CD4-positive, alpha-beta T cell treated with Interleukin-21 for 1 hour (primary cell): ENCODE results near the gene GMDS.

Source experiments
- DNase-seq: peaks from one replicate; pipeline ENCODE4 v3.0.0-alpha.2; 2020

The GMDS gene

DNA sequence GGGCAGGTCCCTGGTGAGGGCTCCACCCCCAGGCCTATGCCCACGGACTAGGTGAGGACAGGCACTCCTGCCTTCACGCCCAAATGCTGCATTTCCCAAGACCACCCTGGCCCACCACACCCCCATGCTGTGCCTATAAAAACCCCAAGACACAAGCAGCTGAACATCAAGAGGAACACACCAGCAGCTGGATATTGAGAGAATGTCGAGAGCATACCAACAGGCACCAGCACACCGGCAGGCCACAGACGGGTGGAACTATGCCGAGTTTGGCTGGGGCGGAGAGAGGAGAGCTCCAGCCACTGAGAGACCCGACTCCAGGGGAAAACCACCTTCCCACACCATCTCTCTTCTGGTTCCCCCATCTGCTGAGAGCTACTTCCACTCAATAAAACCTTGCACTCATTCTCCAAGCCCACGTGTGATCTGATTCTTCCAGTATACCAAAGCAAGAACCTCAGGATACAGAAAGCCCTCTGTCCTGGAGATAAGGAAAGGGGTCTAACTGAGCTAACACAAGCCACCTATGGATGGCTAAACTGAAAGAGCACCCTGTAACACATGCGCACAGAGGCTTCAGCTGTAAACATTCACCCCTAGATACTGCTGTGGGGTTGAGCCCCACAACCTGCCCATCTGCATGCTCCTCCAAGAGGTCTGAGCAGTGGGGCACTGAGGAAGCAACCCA, 319.5 kb downstream of the GMDS start:
- no peak for DNase-seq

DNA sequence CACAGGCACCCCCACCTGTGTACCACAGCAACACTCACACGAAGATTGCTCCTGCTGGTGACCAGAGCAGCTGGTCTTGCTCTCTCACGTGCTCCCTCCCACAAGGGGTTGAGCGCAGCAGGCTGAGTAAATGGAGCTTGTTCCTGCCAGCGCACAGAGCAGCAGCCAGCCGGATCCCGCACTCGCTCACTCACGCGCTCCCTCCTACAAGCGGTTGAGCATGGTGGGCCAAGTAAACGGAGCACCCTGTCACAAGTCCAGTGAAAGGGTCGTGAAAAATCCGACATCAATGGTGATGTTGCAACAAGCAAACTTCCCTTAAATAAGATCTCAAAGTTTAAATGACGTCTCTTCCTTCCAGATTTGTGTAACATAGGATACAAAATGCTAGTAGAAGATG, 322.0 kb downstream of the GMDS start:
- DNase-seq = no peak

DNA sequence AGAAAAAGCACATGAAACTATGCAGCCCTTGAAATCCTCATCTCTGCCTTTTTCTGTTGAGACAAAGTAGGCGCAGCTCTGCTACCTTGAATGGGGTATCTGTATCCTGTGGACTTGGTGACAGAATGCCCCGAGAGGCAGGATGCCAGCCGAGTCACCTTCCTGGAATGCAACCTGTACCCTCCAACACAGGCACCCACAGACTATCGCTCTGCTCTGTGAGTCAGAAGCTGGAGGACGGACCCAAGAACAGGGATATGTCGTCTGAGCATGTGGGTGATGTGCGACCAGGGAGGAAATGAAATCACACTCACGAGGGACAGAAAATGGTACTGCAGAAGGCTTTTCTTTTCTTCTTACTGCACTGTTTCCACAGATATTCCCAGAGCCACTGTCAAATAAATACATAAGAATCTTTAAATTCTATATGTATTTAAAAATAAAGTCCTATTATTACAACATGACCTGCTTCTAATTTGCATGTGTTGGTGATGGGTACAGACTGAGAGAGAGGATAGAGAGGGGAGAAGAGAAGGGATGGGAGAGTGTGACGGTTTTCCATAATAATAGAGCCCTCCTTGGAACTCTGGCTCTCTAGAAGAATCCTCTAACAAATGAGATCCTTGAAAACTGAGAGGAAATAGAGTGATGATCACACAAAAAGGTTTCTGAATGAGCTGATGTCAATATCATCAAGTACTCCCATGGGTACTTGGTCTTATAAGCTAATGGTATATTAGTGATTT, 327.6 kb downstream of the GMDS start:
- no peak for DNase-seq

DNA sequence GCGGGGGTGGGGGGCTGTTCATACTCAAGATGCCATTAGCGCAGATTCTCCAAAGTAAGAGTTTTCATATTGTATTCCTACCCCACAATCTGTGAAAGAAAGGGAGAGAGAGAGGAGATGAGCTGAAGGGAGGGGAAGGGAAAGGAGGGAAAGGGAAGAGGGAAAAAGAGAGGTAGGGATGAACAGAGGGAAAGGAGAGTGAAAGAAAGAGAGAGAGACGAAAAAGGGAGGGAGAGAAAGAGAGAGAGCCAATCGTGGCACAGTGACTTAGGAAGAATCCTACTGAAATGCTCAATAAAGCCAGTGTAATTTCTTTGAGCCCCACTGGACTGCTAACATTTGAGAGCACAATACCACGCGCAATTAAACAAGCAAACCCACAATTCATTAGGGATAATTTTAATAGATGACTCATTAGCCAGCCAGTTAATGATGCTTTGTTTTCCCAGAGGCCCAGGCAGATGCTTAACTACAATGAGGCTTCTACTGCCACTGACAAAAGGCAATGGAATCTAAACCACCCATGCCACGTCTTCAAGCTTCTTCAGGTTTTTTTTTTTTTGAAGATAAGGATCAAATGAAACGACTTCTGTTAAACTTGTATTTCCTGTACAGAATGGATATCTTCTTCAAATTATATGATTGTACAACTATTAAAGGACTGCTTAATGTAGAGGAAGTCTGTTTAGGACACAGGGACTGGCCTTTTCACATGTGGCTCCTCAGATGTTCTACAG, 328.9 kb downstream of the GMDS start:
- DNase-seq = no peak

DNA sequence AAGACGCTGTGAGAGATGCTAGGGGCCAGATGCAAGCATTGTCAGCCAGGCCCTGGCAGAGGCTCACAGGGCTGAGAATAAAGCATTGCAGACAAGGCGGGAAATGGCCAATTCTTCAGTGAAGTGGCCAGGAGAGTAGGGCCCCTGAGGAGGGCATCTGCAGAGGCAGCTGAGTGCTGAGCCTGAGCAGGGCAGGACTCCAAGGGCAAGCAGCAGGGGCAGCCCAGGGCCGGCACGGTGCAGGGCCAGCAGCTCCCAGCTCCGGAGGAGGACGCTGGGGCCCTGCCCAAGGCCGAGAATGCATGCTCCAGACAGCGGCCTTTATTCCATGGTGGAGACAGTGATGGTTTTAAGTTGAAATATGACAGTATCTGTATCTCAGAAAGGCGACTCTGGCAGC, 330.2 kb downstream of the GMDS start:
- DNase-seq = no peak

DNA sequence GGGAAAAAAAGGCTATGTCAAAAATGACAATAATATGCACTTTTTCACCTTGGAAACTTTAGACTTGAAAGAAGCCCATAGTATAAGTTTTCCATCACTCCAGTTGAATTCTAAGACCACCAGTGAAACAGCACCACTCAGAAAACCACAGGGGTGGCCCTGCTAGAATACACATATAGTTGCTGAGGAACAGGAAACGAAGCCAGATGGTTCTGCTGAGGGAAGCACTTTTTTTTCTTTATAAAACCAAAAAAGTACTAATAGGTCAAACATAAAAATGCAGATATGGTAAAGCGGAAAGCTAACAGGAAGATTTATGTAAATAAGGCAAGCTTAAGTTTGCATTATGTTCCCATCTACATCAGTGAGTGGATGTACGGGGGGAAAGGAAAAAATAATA, 331.8 kb downstream of the GMDS start:
- no peak for DNase-seq

DNA sequence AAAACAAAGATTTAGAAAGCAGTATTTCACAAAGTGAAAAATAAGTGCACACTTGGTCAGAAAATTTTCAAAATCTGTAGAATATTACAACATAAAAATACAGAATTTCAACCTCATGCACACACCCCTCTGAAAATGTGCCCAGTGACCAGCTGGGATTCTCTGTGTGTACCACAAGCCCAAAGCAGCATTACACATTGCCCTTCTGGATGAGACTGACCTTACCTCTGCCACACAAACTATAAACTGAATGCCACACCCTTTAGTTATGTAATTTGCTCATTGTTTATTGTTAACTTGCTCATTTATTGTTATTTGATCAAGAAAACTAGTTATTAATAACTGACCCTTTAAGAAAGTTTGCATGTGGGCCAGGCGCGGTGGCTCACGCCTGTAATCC, 332.7 kb downstream of the GMDS start:
- DNase-seq = no peak

DNA sequence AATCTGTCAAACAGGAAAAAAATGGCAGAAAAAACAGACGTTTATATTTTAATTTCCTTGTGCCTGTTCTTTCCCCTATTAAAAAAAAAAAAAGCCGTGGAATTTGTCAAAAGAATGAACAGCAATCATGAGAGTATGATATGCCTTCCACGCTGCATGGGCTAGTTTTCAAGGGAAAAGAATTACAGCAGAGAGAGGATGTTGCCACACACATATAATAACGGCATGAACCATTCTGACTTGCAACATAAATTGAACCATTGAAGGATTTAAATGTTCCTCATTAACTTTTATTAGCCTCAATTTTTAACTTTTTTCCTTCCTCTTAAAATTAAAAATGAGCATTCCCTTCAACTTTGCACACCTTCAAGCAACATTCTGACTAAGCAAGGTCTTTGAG, 333.9 kb downstream of the GMDS start:
- DNase-seq = no peak

DNA sequence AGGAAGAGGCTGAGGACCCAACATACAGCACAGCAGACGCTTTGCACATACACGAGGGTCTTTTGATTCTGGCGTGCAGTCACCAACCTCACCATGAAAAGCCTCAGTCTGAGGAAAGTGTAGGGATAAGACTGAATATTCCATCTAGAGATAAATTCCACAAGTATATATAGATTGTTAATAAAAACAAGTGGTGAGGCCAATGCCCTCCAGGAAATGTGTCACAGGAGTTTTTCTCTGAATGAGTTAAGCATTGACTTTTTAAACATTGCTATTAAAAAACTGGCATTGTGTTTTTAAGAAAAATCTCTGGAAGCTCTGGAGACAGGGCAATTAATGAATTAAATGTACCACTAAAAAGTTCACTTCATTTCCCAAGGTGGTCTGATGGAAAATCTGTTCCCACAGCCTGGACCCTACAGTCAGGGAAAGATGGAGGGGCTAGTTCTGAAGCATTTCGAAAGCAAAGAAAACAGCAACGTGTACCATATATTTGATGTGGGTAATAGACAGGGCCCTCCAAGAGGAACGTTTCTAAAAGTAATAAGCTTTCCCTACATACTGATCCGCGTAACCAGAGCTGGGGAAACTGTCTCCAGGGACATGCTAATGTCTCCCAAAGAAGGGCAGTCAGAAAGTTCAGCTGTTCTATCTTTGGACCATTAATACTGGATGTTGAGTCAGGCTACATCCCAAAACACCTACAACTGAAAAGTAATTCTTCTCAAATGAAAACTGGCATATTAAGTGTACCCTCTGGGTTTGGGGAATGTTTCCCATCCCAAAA, 334.6 kb downstream of the GMDS start:
- no peak for DNase-seq

DNA sequence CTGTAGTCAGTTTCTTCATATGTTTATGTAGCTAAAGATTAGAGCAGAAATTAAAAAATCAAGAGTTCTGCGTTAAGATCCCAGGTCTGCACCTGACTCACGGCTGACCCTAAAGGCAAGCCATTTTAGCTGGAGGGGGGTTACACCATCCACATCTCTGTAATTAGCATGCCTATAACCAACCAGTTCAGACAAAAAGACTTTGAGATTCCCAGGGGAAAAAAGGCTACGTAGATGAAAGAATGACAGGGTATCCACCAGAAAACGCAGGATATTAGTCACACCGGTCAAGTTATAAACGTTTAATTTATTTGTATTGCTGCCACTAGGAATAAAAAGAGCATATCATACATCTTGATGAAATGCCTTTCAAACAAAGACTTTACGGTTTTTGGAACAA, 336.6 kb downstream of the GMDS start:
- no peak for DNase-seq

DNA sequence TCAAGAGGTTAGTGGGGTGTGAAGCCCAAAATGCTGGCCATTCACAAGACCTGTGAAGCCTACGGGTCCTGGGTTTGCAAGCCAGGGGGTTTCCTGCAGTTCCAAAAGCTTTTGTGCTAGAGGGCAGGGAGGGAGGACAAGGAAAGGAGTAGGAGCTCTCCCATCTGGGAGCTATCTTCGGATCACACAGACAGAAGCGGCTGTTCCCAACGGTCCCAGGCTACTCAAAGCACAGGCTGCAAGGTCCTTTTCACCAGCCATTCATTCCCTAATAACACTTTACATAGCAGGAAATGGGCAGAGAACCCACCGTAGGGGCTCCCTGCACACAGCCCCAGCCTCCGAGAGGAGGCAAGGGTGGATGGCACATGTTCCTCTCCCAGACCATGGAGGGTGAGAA, 338.8 kb downstream of the GMDS start:
- DNase-seq = no peak

DNA sequence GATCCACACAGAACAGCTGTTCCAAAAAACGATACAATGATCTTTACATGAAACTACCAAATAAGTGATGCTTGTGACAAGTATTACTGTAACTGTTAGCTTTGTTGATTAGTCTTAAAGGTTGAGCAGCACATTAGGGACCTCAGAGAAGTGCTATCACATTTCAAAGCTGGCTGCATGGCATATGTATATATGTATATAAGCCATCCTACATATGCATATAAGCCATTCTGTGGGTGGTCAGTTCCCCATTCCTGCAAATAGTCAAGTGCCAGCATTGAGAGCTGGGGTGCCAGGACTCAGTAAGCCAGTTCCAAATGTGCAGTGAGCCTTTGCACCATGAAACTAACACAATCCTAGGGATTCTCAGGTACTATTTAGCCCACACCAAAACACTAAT, 339.4 kb downstream of the GMDS start:
- DNase-seq = no peak

DNA sequence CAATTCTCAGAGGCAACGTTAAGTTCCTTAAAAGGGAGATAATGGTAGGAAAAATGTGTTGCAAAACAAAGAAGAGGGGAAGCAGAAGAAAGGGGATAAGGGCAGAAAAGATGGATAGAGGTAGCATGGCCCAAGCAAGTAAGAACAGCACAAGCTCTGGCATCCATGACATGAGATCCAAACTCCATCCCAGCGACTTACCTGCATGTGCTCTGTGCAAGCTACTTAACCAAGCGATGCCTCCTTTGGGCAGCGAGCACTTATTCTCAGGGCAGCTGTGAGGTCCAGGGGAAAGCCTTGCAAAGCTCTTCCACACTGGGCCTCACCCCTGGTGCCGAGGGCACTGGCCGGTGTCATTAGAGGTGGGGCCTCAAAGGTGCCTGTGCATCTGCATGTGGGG, 340.5 kb downstream of the GMDS start:
- DNase-seq = no peak

DNA sequence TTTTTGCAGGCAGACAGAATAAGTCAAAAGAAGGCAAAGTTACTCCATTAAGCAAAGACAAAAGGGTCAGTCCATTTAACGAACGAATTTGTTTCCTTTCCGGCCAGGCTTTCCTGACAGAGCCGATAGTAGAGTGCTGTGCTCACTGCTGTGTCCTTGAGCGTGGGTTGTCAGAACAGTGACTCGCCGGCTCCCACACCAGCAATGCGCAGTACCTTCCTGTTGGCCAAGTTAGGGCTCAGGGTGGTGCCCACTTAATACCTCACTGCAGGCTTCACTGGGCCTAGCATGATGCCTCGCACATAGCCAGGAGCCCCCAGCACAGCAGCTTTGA, 341.0 kb downstream of the GMDS start:
- DNase-seq = no peak

DNA sequence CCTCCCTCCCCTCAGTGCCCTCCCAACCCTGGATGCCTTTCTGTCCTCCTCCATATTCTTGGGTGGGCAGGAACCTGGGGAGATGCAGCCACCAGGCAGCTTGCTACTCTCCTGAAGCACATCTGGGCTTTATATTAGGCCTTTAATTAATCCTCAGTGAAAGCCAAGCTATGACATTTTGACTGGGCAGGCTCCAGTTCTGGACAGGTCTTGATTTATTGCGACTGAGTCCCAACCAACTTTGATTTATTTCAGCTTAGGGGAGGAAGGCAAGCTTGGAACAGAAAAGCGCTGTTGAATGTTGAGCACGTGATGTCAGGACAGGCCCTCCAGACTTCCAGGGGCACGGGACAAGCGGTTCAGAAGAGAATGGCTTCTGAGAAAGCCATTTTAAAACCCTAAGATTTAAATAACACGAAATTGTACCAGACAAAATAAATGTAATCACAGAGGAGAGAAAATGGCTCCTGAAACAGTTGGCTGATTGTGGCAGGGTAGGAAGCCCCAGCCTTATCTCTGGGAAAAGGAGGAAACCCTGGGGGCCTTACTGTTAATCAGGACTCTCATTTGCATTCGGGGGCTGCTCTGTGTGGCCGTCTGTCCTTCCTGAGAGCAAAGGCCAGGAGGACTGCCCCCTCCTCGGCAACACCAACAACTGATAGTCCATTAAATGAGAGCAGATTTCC, 341.5 kb downstream of the GMDS start:
- DNase-seq = no peak

DNA sequence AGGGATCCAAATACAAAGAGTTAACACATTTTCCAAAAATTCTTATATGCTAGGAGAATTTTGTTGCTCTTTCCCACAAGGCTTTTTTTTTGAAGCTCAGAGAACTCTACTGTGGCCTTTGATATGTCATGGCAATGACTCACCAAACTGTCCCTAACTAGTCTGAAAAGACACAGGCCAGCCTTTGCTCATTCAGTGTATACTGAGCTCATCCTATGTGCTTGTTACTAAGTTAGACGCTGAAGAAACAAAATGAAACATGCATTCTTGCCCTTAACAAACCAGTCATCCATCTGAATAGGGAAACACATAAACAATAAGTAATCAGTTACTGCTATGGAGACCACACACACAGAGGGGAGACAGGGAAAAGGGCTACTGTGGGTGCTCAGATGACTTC, 343.8 kb downstream of the GMDS start:
- no peak for DNase-seq

DNA sequence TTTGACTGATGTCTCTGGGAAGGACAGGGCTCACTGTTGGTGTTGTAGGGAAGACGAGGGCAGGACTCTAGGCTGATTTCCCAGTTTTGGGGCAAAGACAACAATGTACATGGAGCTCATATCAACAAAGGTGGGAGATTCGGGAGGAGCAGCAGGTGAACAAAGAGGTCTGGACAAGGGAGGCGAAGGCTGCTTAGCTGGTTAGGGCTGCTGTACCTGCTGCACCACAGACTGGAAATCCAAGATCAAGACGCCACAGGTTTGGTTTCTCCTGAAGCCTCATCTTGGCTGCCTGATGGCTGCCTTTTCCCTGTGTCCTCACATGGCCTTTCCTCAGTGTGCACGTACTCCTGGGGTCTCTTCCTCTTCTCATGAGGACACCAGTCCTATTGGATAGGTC, 348.5 kb downstream of the GMDS start:
- no peak for DNase-seq

DNA sequence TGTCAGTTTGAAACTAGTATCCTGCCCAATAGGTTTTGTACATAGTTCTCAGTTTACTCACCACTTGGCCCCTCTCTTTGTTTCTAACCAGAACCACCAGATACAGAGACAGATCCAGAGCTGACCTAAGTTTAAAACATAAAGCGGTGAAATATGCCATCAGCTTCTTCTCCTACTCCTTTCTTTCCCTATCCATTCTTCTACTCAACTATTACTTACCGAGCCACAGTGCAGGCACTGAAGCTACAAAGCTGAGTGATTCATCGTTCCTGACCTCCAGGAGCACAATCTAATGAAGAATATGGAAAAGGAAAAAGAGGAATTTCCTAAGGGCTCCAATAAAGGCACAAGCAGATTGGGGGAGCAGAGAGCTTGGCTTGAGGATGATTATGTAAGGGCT, 349.7 kb downstream of the GMDS start:
- no peak for DNase-seq

DNA sequence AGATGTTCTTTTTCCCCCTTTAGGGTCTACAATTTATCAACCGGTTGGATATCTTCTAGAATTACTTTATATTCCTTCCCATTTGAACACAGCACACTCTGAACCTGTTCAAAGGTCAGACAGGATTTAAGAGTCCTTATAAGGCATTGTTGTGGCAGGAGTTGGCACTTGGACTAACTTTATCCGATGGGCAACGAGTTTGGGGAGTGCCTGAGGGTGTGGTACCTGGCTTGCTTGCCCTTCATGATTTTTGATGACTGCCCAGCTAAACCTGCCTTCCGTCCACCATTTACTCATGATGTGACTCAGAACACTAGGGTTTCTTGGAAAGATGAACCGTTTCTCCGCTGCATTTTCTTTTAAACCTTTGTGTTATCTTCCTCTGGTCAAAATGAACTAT, 350.5 kb downstream of the GMDS start:
- no peak for DNase-seq

DNA sequence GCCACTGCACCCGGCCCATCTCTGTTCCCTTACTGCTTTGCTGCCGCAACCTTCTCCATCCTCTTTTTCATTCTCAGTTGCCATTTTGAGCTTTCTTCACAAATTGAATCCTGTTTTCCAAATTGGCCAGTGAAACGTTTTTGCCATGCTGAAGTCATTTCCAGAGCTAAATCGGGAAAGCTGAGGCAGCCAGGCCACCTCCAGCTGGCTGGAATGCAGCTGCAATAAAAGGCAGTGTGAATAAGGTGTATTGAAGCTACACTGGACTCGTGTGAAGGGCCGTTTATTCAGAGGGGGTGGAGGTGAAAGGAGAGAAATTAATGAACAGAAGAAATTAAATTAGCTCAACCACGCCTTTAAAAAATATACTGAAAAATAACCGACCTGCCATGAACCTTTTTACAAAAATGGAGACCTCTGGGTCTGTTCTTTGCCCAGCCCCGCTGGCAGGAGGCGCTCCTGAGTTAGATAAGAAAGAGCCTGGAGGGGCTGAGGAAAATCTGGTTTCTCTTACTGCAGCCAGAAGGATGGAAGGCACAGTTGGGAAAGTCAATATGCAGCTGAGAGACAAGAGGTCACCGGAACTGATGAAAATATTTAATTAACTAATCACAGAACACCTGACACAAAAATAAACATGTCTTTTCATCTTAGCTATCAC, 351.8 kb downstream of the GMDS start:
- no peak for DNase-seq

DNA sequence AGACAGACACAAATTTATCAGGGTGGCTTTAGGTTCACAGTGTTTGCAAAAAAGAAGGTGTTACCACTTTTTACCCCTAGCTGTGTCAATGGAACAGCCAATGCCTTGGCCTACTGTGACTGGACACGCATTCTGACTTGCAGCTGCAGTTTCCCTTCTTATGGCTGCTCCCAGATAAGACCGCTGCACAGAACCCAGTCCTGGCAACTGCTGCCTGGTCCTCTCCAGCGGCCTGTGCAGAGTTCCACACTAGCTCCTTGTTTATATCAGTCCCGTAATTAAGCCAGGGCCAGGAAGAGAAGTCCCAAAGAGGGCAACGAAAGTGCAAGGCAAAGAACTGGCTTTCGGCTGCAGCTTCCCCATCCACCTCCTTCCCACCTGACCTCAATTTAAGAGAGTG, 352.7 kb downstream of the GMDS start:
- DNase-seq = no peak

DNA sequence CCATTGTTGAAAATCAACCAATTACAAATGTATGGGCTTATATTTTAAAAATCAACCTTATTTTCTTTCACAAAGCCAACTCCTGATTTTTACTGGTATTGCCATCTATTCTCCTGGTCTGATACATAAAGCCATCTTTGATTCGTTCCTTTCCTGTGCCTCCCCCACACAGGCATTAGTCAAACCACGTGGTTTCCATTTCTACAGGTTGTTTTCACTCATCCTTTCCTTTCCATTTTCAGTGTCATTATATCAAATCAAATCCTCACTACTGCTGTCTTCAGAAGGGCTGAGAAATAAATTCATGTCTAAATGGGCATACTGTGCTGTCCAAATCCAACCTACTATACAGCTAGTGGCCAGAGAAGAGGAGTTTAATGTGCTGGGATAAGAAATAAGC, 354.4 kb downstream of the GMDS start:
- DNase-seq = no peak
